ENCODE data around the gene TARBP2.

GRCh38 chr12:53505555-53506449, 4.7 kb downstream of the TARBP2 start:
- TF ChIP-seq, protein P1, sequence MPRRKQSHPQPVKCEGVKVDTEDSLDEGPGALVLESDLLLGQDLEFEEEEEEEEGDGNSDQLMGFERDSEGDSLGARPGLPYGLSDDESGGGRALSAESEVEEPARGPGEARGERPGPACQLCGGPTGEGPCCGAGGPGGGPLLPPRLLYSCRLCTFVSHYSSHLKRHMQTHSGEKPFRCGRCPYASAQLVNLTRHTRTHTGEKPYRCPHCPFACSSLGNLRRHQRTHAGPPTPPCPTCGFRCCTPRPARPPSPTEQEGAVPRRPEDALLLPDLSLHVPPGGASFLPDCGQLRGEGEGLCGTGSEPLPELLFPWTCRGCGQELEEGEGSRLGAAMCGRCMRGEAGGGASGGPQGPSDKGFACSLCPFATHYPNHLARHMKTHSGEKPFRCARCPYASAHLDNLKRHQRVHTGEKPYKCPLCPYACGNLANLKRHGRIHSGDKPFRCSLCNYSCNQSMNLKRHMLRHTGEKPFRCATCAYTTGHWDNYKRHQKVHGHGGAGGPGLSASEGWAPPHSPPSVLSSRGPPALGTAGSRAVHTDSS (tag by site-specific recombination; IDR thresholded peaks at IDR 0.05), result no peak
- TF ChIP-seq ZNF791 (tag by site-specific recombination; IDR thresholded peaks at IDR 0.05) (no peak), KLF1 (tag by site-specific recombination; IDR thresholded peaks at IDR 0.05) (no peak), CTCF (tag by site-specific recombination; IDR thresholded peaks at IDR 0.05) (no peak), RBAK (tag by site-specific recombination; IDR thresholded peaks at IDR 0.05) (no peak), ZNF10 (tag by site-specific recombination; IDR thresholded peaks at IDR 0.05) (no peak), HOXC10 (CRISPR knock-in tag; IDR thresholded peaks at IDR 0.05) (no peak)

Measured in HEK293 (cell line).